HG03432 (cell line): ENCODE results near the gene RAD51B.

Experiments
- ATAC-seq: cut with Tn5 transposase; IDR thresholded peaks from one replicate; pipeline ENCODE4 v1.9.1; 2021; ENCODE audit warnings: mild to moderate bottlenecking, moderate library complexity; ENCODE audit not compliant: unreplicated experiment

RAD51B gene

GRCh38 chr14:67833403-67833802, 13.8 kb downstream of the RAD51B start:
- no peak for ATAC-seq

- ATAC-seq: no peak
Measured at GRCh38 chr14:67835596-67835995, 16.0 kb downstream of the RAD51B start.

- ATAC-seq: no peak
Measured at GRCh38 chr14:67837011-67837624, 17.5 kb downstream of the RAD51B start.

- ATAC-seq: no peak
Measured at GRCh38 chr14:67846029-67846610, 26.5 kb downstream of the RAD51B start.

GRCh38 chr14:67850066-67850830, 30.7 kb downstream of the RAD51B start:
- ATAC-seq: no peak

- no peak for ATAC-seq
Measured at GRCh38 chr14:67851785-67852410, 32.3 kb downstream of the RAD51B start.

GRCh38 chr14:67852926-67853604, 33.5 kb downstream of the RAD51B start:
- no peak for ATAC-seq

GRCh38 chr14:67853715-67854114, 34.1 kb downstream of the RAD51B start:
- ATAC-seq: no peak

- no peak for ATAC-seq
Measured at GRCh38 chr14:67856827-67857226, 37.2 kb downstream of the RAD51B start.

- no peak for ATAC-seq
Measured at GRCh38 chr14:67857778-67858350, 38.3 kb downstream of the RAD51B start.

- ATAC-seq: no peak
Measured at GRCh38 chr14:67859169-67859749, 39.7 kb downstream of the RAD51B start.

- no peak for ATAC-seq
Measured at GRCh38 chr14:67863223-67863622, 43.6 kb downstream of the RAD51B start.

GRCh38 chr14:67875175-67876006, 55.8 kb downstream of the RAD51B start:
- ATAC-seq: no peak

- no peak for ATAC-seq
Measured at GRCh38 chr14:67879026-67879425, 59.4 kb downstream of the RAD51B start.

- peak; percentile 99 for ATAC-seq
Measured at GRCh38 chr14:67881225-67881624, 61.6 kb downstream of the RAD51B start.

- ATAC-seq: no peak
Measured at GRCh38 chr14:67882986-67883555, 63.5 kb downstream of the RAD51B start.

GRCh38 chr14:67883717-67884116, 64.1 kb downstream of the RAD51B start:
- ATAC-seq: no peak

- ATAC-seq: no peak
Measured at GRCh38 chr14:67886191-67886590, 66.6 kb downstream of the RAD51B start.

GRCh38 chr14:67887478-67887877, 67.9 kb downstream of the RAD51B start:
- no peak for ATAC-seq
